Esophagus squamous epithelium (tissue), 4 donors: ENCODE results near the gene LRRC28.

Experiments
- CTCF ChIP-seq, 6 experiments: fragments of 450-650 bp in 4 of 6; fragments of 200-600 bp in 2 of 6; sonication (generic) in 2 of 6; IDR thresholded peaks; one replicate each; pipeline ENCODE4 v1.5.1; 2016 to 2019; ENCODE audit warnings: antibody characterized with exemption in 6 of 6, mild to moderate bottlenecking in 4 of 6, moderate library complexity in 4 of 6
- POLR2A ChIP-seq, 4 donors: fragments of 450-650 bp; IDR thresholded peaks; one replicate each; pipeline ENCODE4 v1.6.1; 2017; ENCODE audit warnings: antibody characterized with exemption in 4 of 4, mild to moderate bottlenecking in 4 of 4, moderate library complexity in 3 of 4

GRCh38 chr15:99396375-99396774 is 145.1 kb downstream of the LRRC28 start:
- no peak for TF ChIP-seq CTCF (IDR thresholded peaks at IDR 0.05)
- no peak for TF ChIP-seq POLR2A (IDR thresholded peaks at IDR 0.05)
